Esophagus muscularis mucosa (tissue), 4 donors: Measurements from ENCODE around the gene KDSR. TPM values are rescaled to one million over a fixed set of nuclear protein-coding genes. Genes with fewer than 3 reads are reported as not detected.

Experiments used
- DNase-seq: peaks from one replicate; pipeline ENCODE4 v3.0.0-alpha.2; 2017; ENCODE audit errors: extremely low spot score
- H3K27ac ChIP-seq, 4 donors: fragments of 200-600 bp; sonication (generic); replicated peaks in 1 of 4; 1 replicate in 3 of 4; 2 replicates in 1 of 4; pipeline ENCODE4 v1.5.1; 2016 to 2019; ENCODE audit warnings: mild to moderate bottlenecking in 1 of 4
- H3K27me3 ChIP-seq, 4 donors: fragments of 200-600 bp; sonication (generic); one replicate each; pipeline versions ENCODE4 v1.5.1 to v1.6.0; 2016 to 2019
- H3K36me3 ChIP-seq, 4 donors: fragments of 200-600 bp; sonication (generic); one replicate each; pipeline ENCODE4 v1.5.1; 2016 to 2019
- H3K4me1 ChIP-seq, 4 donors: fragments of 200-600 bp; sonication (generic); one replicate each; pipeline ENCODE4 v1.5.1; 2016 to 2019
- H3K4me3 ChIP-seq, 4 donors: fragments of 200-600 bp; sonication (generic); 1 replicate in 2 of 4; 2 replicates in 2 of 4; pipeline ENCODE4 v1.5.1; 2016 to 2019; ENCODE audit warnings: mild to moderate bottlenecking in 4 of 4, moderate library complexity in 1 of 4
- H3K9me3 ChIP-seq, 4 donors: fragments of 200-600 bp; sonication (generic); 1 replicate in 3 of 4; 2 replicates in 1 of 4; pipeline ENCODE4 v1.5.1; 2016 to 2019
- EP300 ChIP-seq: sonication (generic); formaldehyde crosslinking; IDR thresholded peaks from one replicate; pipeline ENCODE4 v1.6.1; 2017; ENCODE audit warnings: antibody characterized with exemption
- POLR2A ChIP-seq: fragments of 450-650 bp; IDR thresholded peaks from one replicate; pipeline ENCODE4 v1.6.1; 2017; ENCODE audit warnings: antibody characterized with exemption, moderate library complexity, mild to moderate bottlenecking, low read depth
- POLR2AphosphoS5 ChIP-seq, 2 donors: sonication (generic); formaldehyde crosslinking; IDR thresholded peaks; one replicate each; pipeline ENCODE4 v1.6.1; 2017; ENCODE audit warnings: antibody characterized with exemption in 2 of 2
- WGBS: methylation state at CpG from one replicate; pipeline ENCODE4 v1.1.5; 2018; 5-methylcytosine and 5-hydroxymethylcytosine counted together
- intact Hi-C: fragments of 100-400 bp; cut with DNase I; formaldehyde crosslinking; loops from one replicate; pipeline ENCODE4 v1.15.1; 2023
- total RNA-seq, 4 donors: library from RNA; depleted of rRNA; stranded (reverse); fragments of >200 nt; gene quantifications; one replicate each; pipeline versions ENCODE4 v1.1.0 to v1.2.1, GENCODE V29; 2016
- TF ChIP-seq, protein P1 (sequence below), 3 experiments: fragments of 200-600 bp in 2 of 3; fragments of 450-650 bp in 1 of 3; sonication (generic) in 2 of 3; IDR thresholded peaks; one replicate each; pipeline ENCODE4 v1.5.1; 2017 to 2019; ENCODE audit warnings: antibody characterized with exemption in 3 of 3, mild to moderate bottlenecking in 2 of 3, moderate library complexity in 1 of 3

The KDSR gene
- total RNA-seq, 4 donors from 2014 or later: 41.8 to 58.8 (median 49.8) TPM

DNA sequence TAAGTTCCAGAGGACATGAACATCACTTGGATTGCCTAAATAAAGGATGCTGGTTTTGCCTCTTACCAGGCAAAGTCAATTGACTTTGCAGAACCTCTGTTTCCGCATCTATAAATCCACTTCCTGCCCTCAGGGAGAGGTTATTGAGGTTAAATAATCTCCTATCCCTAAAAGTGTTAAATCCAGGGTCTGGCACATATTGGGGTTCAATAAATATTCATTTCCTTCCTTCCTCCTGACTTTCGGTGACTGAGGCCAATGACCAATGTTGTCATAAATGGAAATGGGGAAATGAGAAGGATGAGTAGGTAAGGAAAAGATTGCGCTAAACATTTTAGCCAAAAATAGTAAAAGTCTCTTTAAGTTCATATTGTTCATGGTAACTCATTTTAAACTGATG is 63.5 kb downstream of the KDSR start:
- H3K27ac ChIP-seq: peak overlapping the region in 1 of 4 donors; percentile 21
- no peaks in the 10 kb centered on the region for H3K9me3 ChIP-seq
- H3K27me3 ChIP-seq: no peaks in the 10 kb centered on the region
- intact Hi-C loops: no loop called here
- H3K4me1 ChIP-seq: peaks cover 21 to 70% (median 60%) of the 10 kb centered on the region in 4 donors
- H3K4me3 ChIP-seq: no peak overlapping the region
- DNase-seq: no peak
- no peaks in the 10 kb centered on the region for H3K36me3 ChIP-seq
- TF ChIP-seq POLR2A (no peak), EP300 (no peak)
- TF ChIP-seq, protein P1, sequence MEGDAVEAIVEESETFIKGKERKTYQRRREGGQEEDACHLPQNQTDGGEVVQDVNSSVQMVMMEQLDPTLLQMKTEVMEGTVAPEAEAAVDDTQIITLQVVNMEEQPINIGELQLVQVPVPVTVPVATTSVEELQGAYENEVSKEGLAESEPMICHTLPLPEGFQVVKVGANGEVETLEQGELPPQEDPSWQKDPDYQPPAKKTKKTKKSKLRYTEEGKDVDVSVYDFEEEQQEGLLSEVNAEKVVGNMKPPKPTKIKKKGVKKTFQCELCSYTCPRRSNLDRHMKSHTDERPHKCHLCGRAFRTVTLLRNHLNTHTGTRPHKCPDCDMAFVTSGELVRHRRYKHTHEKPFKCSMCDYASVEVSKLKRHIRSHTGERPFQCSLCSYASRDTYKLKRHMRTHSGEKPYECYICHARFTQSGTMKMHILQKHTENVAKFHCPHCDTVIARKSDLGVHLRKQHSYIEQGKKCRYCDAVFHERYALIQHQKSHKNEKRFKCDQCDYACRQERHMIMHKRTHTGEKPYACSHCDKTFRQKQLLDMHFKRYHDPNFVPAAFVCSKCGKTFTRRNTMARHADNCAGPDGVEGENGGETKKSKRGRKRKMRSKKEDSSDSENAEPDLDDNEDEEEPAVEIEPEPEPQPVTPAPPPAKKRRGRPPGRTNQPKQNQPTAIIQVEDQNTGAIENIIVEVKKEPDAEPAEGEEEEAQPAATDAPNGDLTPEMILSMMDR (IDR thresholded peaks at IDR 0.05): no peak
- 73% methylated on average over 3 of the region's 3 CpGs for WGBS

DNA sequence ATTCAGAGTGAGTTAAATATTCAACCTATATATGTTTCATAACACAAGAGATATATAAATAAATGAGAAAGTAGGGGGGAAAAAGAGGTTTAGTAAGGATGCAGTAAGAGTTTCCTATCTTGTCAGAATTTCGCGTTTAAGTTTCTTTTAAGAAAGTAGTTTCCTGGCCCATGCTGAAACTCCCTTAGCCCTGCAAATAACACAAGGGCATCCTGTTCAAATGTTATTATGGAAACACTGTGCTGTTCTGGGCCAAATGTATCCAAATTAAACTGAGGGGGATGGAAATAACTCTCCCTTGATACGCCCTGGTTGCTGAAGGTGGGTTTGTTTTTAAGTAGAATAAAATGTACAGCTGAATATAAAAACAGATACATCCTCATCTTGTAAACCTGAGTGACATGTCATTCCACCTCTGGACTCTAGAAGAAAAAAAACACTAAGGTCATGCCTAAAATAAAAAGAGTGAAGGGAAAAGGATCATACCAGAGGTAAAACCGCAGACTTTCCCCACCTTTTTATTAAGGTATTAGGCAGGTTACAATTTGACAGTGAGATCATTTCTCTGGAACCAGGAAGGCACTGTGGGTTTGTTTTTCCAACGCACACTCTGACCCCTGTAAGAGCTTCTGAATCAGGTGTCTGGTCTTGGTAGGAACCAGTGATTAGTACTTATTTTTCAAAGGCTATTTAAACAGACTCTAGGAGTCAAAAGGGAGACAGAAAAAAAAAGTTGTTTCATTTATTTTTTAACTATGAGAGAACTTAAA is 64.2 kb downstream of the KDSR start:
- no peak overlapping the region for H3K4me3 ChIP-seq
- H3K27ac ChIP-seq: peak overlapping the region; percentile 11 to 69 (median 51)
- DNase-seq: no peak
- peaks cover 23 to 70% (median 62%) of the 10 kb centered on the region in 4 donors for H3K4me1 ChIP-seq
- intact Hi-C loops: no loop called here
- no peaks in the 10 kb centered on the region for H3K36me3 ChIP-seq
- 60% methylated on average over 5 of the region's 5 CpGs for WGBS
- TF ChIP-seq POLR2AphosphoS5 (IDR thresholded peaks at IDR 0.05): no peak
- TF ChIP-seq, protein P1 (IDR thresholded peaks at IDR 0.05): no peak
- TF ChIP-seq EP300: no peak
- no peaks in the 10 kb centered on the region for H3K27me3 ChIP-seq
- H3K9me3 ChIP-seq: no peaks in the 10 kb centered on the region

DNA sequence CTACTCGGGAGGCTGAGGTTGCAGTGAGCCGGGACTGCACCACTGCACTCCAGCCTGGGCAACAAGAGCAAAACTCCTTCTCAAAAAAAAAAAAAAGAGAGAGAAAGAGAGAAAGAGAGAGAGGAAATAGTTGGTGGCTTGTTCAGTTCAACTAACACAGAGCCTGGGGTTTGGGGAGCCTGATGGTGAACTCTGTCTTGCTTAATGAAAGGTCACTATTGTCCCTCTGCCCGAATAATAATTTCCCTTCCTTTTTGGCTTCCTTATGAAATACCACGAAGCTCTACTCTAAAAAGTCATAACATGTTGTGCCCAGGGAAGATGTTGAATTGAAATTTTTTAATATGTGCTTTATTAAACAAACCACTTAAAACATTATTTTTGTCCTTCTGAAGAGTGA is 64.8 kb downstream of the KDSR start:
- no peak for TF ChIP-seq POLR2AphosphoS5 (IDR thresholded peaks at IDR 0.05)
- no peak for TF ChIP-seq EP300
- TF ChIP-seq, protein P1 (IDR thresholded peaks at IDR 0.05): no peak
- TF ChIP-seq POLR2A: no peak
- intact Hi-C loops: no loop called here
- DNase-seq: no peak
- no peaks in the 10 kb centered on the region for H3K9me3 ChIP-seq
- peaks cover 19 to 70% (median 62%) of the 10 kb centered on the region in 4 donors for H3K4me1 ChIP-seq
- no peaks in the 10 kb centered on the region for H3K27me3 ChIP-seq
- H3K36me3 ChIP-seq: no peaks in the 10 kb centered on the region
- WGBS: 56% methylated on average over 4 of the region's 4 CpGs
- H3K27ac ChIP-seq: peak overlapping the region; percentile 42 to 69 (median 56)
- H3K4me3 ChIP-seq: no peak overlapping the region

DNA sequence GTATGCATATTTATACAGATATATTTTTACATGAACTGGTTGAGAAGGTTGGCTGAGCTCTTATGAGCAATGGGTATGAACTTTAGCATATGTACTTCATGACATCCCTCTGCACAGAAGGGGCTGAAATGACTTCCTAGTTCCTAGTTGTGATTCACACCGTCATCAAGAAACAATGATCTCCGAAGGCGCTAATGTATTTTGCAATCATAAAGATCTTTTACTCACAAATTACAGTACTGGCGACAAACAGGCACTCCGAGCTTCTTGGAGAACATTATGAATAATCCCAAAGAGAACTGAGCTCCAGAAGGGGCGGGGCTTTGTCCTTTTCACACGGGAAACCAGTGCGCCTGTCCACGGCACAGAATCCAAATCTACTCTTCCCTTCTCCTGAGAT is 65.6 kb downstream of the KDSR start:
- Histone ChIP-seq H3K4me1 (peaks cover 16 to 66% (median 61%) of the 10 kb centered on the region in 4 donors), H3K27me3 (no peaks in the 10 kb centered on the region), H3K27ac (peak overlapping the region; percentile 42 to 69 (median 56)), H3K4me3 (peak overlapping the region in 1 of 4 donors; percentile 13), H3K9me3 (no peaks in the 10 kb centered on the region), H3K36me3 (no peaks in the 10 kb centered on the region)
- 68% methylated on average over 9 of the region's 9 CpGs for WGBS
- intact Hi-C loops: no loop called here
- no peak for DNase-seq
- TF ChIP-seq POLR2AphosphoS5 (IDR thresholded peaks at IDR 0.05) (no peak), POLR2A (no peak), EP300 (no peak)
- TF ChIP-seq, protein P1 (IDR thresholded peaks at IDR 0.05): no peak
